ENCODE measurements around the gene INO80D.

GRCh38 chr2:205989271-205990071, 96.5 kb downstream of the INO80D start:
- no peak for TF ChIP-seq CTCF (IDR thresholded peaks at IDR 0.05 in 2 of 3, conservative IDR thresholded peaks at IDR 0.05 in 1 of 3; ENCODE audit: borderline replicate concordance in 1 of 3, insufficient read depth in 1 of 3, low read depth in 2 of 3, low read length in 2 of 3)
- no peak for TF ChIP-seq EZH2 (IDR thresholded peaks at IDR 0.05)
- no peak for TF ChIP-seq EZH2phosphoT487 (IDR thresholded peaks at IDR 0.05; ENCODE audit: borderline replicate concordance)
- no peak for TF ChIP-seq MAX (IDR thresholded peaks at IDR 0.05)

All from HCT116 (cell line).